ENCODE data around the gene KDM7A. TPM values are rescaled to one million over a fixed set of nuclear protein-coding genes. Genes with fewer than 3 reads are reported as not detected.

The KDM7A gene
- total RNA-seq, 5 donors from 2014 or later (not counting 1 experiment from before 2014, with no cell fraction given), result 36.5 to 60.2 (median 55.0) TPM

- peak in 1 of 35 experiments; percentile 13 for DNase-seq
- no peak overlapping the region for H3K4me3 ChIP-seq (ENCODE audit: control insufficient read depth in 1 of 2, extremely low read depth in 1 of 2, low read length in 1 of 2)
- Mint-ChIP-seq H3K27me3 (no peaks in the 10 kb centered on the region), H3K36me3 (no peaks in the 10 kb centered on the region), H3K27ac (peak overlapping the region in 1 of 2 donors; percentile 48), H3K9me3 (no peaks in the 10 kb centered on the region), H3K4me3 (no peak overlapping the region), H3K4me1 (peaks cover 6 to 11% (median 10%) of the 10 kb centered on the region in 3 donors)
- H3K36me3 ChIP-seq (ENCODE audit: control insufficient read depth in 2 of 2, extremely low read depth in 1 of 2, insufficient read depth in 1 of 2, low read length in 1 of 2), result no peaks in the 10 kb centered on the region
- ATAC-seq (replicated peaks in 1 of 4), result peak in 3 of 4 experiments; percentile 36 to 73 (median 55)
- H3K27me3 ChIP-seq (replicated peaks in 1 of 2; ENCODE audit: control insufficient read depth in 2 of 2, extremely low read depth in 1 of 2, insufficient read depth in 2 of 2, low read length in 1 of 2), result no peaks in the 10 kb centered on the region
- 28% methylated on average over 3 of the region's 13 CpGs for WGBS (ENCODE audit: insufficient coverage)
- peaks cover 0 to 7% of the 10 kb centered on the region in 2 experiments for H3K4me1 ChIP-seq (ENCODE audit: control insufficient read depth in 1 of 2, extremely low read depth in 1 of 2, insufficient read depth in 2 of 2, low read length in 2 of 2)
- no peak overlapping the region for H3K27ac ChIP-seq (ENCODE audit: low read length)
- no peaks in the 10 kb centered on the region for H3K9me3 ChIP-seq
- POLR2A ChIA-PET, result no interaction called here
- CTCF ChIA-PET, result no interaction called here
These were observed 98.4 kb downstream of the KDM7A start for GRCh38 chr7:140078392-140078791.

GRCh38 chr7:140074780-140075179 is 102.0 kb downstream of the KDM7A start:
- peaks cover 0 to 10% of the 10 kb centered on the region in 2 experiments for H3K4me1 ChIP-seq (ENCODE audit: control insufficient read depth in 1 of 2, extremely low read depth in 1 of 2, insufficient read depth in 2 of 2, low read length in 2 of 2)
- no peaks in the 10 kb centered on the region for H3K27me3 Mint-ChIP-seq
- no peak overlapping the region for H3K27ac ChIP-seq (ENCODE audit: low read length)
- H3K4me3 Mint-ChIP-seq, result no peak overlapping the region
- ChIA-PET CTCF (no interaction called here), POLR2A (interaction anchor here in 1 of 2 donors (0.9 kb wide), 1 partner anchor 13 kb away, joined by 5 read pairs; no protein-coding TSS in a partner anchor)
- no peak overlapping the region for H3K4me3 ChIP-seq (ENCODE audit: control insufficient read depth in 1 of 2, extremely low read depth in 1 of 2, low read length in 1 of 2)
- no peaks in the 10 kb centered on the region for H3K27me3 ChIP-seq (replicated peaks in 1 of 2; ENCODE audit: control insufficient read depth in 2 of 2, extremely low read depth in 1 of 2, insufficient read depth in 2 of 2, low read length in 1 of 2)
- no peaks in the 10 kb centered on the region for H3K36me3 Mint-ChIP-seq
- no peaks in the 10 kb centered on the region for H3K36me3 ChIP-seq (ENCODE audit: control insufficient read depth in 2 of 2, extremely low read depth in 1 of 2, insufficient read depth in 1 of 2, low read length in 1 of 2)
- no peak overlapping the region for H3K27ac Mint-ChIP-seq
- H3K9me3 ChIP-seq, result no peaks in the 10 kb centered on the region
- no peak for ATAC-seq (replicated peaks in 1 of 4)
- H3K9me3 Mint-ChIP-seq, result peaks cover 0 to 2% (median 0%) of the 10 kb centered on the region in 3 donors
- WGBS (ENCODE audit: insufficient coverage), result 85% methylated on average over 5 of the region's 6 CpGs
- peaks cover 6 to 12% (median 9%) of the 10 kb centered on the region in 3 donors for H3K4me1 Mint-ChIP-seq
- DNase-seq, result no peak

GRCh38 chr7:140070546-140070945 is 106.2 kb downstream of the KDM7A start:
- peaks cover 11 to 14% (median 11%) of the 10 kb centered on the region in 3 donors for H3K4me1 Mint-ChIP-seq
- peaks cover 6% of the 10 kb centered on the region for H3K36me3 Mint-ChIP-seq
- Histone ChIP-seq H3K4me1 (ENCODE audit: control insufficient read depth in 1 of 2, extremely low read depth in 1 of 2, insufficient read depth in 2 of 2, low read length in 2 of 2) (peaks cover 5 to 6% of the 10 kb centered on the region in 2 experiments), H3K4me3 (ENCODE audit: control insufficient read depth in 1 of 2, extremely low read depth in 1 of 2, low read length in 1 of 2) (no peak overlapping the region), H3K9me3 (peaks cover 7% of the 10 kb centered on the region), H3K27ac (ENCODE audit: low read length) (no peak overlapping the region), H3K36me3 (ENCODE audit: control insufficient read depth in 2 of 2, extremely low read depth in 1 of 2, insufficient read depth in 1 of 2, low read length in 1 of 2) (no peaks in the 10 kb centered on the region), H3K27me3 (replicated peaks in 1 of 2; ENCODE audit: control insufficient read depth in 2 of 2, extremely low read depth in 1 of 2, insufficient read depth in 2 of 2, low read length in 1 of 2) (no peaks in the 10 kb centered on the region)
- peaks cover 10 to 26% (median 16%) of the 10 kb centered on the region in 3 donors for H3K9me3 Mint-ChIP-seq
- H3K4me3 Mint-ChIP-seq, result no peak overlapping the region
- ChIA-PET POLR2A (no interaction called here), CTCF (interaction anchor here in 1 of 2 donors (0.6 kb wide), 1 partner anchor 305 kb away, joined by 4 read pairs; no protein-coding TSS in a partner anchor)
- no peaks in the 10 kb centered on the region for H3K27me3 Mint-ChIP-seq
- ATAC-seq (replicated peaks in 1 of 4) (no peak), DNase-seq (no peak)
- no peak overlapping the region for H3K27ac Mint-ChIP-seq

GRCh38 chr7:140069298-140069949 is 107.4 kb downstream of the KDM7A start:
- ChIA-PET POLR2A (interaction anchor here in 1 of 2 donors (1.2 kb wide), 1 partner anchor 10 kb away, joined by 4 read pairs; no protein-coding TSS in a partner anchor), CTCF (interaction anchor here in 1 of 2 donors (0.6 kb wide), 1 partner anchor 10 kb away, joined by 3 read pairs; no protein-coding TSS in a partner anchor)
- Histone ChIP-seq H3K27me3 (replicated peaks in 1 of 2; ENCODE audit: control insufficient read depth in 2 of 2, extremely low read depth in 1 of 2, insufficient read depth in 2 of 2, low read length in 1 of 2) (no peaks in the 10 kb centered on the region), H3K4me1 (ENCODE audit: control insufficient read depth in 1 of 2, extremely low read depth in 1 of 2, insufficient read depth in 2 of 2, low read length in 2 of 2) (peaks cover 5 to 6% of the 10 kb centered on the region in 2 experiments), H3K27ac (ENCODE audit: low read length) (no peak overlapping the region), H3K36me3 (ENCODE audit: control insufficient read depth in 2 of 2, extremely low read depth in 1 of 2, insufficient read depth in 1 of 2, low read length in 1 of 2) (no peaks in the 10 kb centered on the region), H3K9me3 (peaks cover 7% of the 10 kb centered on the region), H3K4me3 (ENCODE audit: control insufficient read depth in 1 of 2, extremely low read depth in 1 of 2, low read length in 1 of 2) (no peak overlapping the region)
- Mint-ChIP-seq H3K27ac (peak overlapping the region; percentile 70 to 71), H3K9me3 (peaks cover 10 to 26% (median 16%) of the 10 kb centered on the region in 3 donors), H3K4me1 (peaks cover 11 to 14% (median 11%) of the 10 kb centered on the region in 3 donors), H3K36me3 (peaks cover 6% of the 10 kb centered on the region), H3K4me3 (no peak overlapping the region), H3K27me3 (no peaks in the 10 kb centered on the region)
- ATAC-seq (replicated peaks in 1 of 4) (peak; percentile 52 to 82 (median 78)), DNase-seq (peak in 3 of 35 experiments; percentile 8 to 31 (median 29))
- WGBS (ENCODE audit: insufficient coverage), result 79% methylated on average over 2 of the region's 4 CpGs

GRCh38 chr7:140068033-140068432 is 108.8 kb downstream of the KDM7A start:
- Mint-ChIP-seq H3K36me3 (peaks cover 6% of the 10 kb centered on the region), H3K27me3 (no peaks in the 10 kb centered on the region), H3K9me3 (peaks cover 10 to 26% (median 16%) of the 10 kb centered on the region in 3 donors), H3K4me1 (peaks cover 14 to 19% (median 15%) of the 10 kb centered on the region in 3 donors), H3K4me3 (no peak overlapping the region), H3K27ac (no peak overlapping the region)
- no peaks in the 10 kb centered on the region for H3K27me3 ChIP-seq (replicated peaks in 1 of 2; ENCODE audit: control insufficient read depth in 2 of 2, extremely low read depth in 1 of 2, insufficient read depth in 2 of 2, low read length in 1 of 2)
- DNase-seq (no peak), ATAC-seq (replicated peaks in 1 of 4) (no peak)
- H3K4me3 ChIP-seq (ENCODE audit: control insufficient read depth in 1 of 2, extremely low read depth in 1 of 2, low read length in 1 of 2), result no peak overlapping the region
- no CpG with 5 or more reads among the region's 2 CpGs for WGBS (ENCODE audit: insufficient coverage)
- no peaks in the 10 kb centered on the region for H3K36me3 ChIP-seq (ENCODE audit: control insufficient read depth in 2 of 2, extremely low read depth in 1 of 2, insufficient read depth in 1 of 2, low read length in 1 of 2)
- H3K4me1 ChIP-seq (ENCODE audit: control insufficient read depth in 1 of 2, extremely low read depth in 1 of 2, insufficient read depth in 2 of 2, low read length in 2 of 2), result peaks cover 10 to 13% of the 10 kb centered on the region in 2 experiments
- CTCF ChIA-PET, result no interaction called here
- no peak overlapping the region for H3K27ac ChIP-seq (ENCODE audit: low read length)
- POLR2A ChIA-PET, result no interaction called here
- peaks cover 7% of the 10 kb centered on the region for H3K9me3 ChIP-seq

- no peak overlapping the region for H3K27ac Mint-ChIP-seq
- no peaks in the 10 kb centered on the region for H3K27me3 ChIP-seq (replicated peaks in 1 of 2; ENCODE audit: control insufficient read depth in 2 of 2, extremely low read depth in 1 of 2, insufficient read depth in 2 of 2, low read length in 1 of 2)
- 100% methylated on average over 1 of the region's 2 CpGs for WGBS (ENCODE audit: insufficient coverage)
- H3K27me3 Mint-ChIP-seq, result no peaks in the 10 kb centered on the region
- no peak for DNase-seq
- peaks cover 15 to 19% (median 16%) of the 10 kb centered on the region in 3 donors for H3K4me1 Mint-ChIP-seq
- H3K36me3 ChIP-seq (ENCODE audit: control insufficient read depth in 2 of 2, extremely low read depth in 1 of 2, insufficient read depth in 1 of 2, low read length in 1 of 2), result no peaks in the 10 kb centered on the region
- ChIA-PET POLR2A (no interaction called here), CTCF (no interaction called here)
- H3K27ac ChIP-seq (ENCODE audit: low read length), result no peak overlapping the region
- no peak overlapping the region for H3K4me3 Mint-ChIP-seq
- H3K4me1 ChIP-seq (ENCODE audit: control insufficient read depth in 1 of 2, extremely low read depth in 1 of 2, insufficient read depth in 2 of 2, low read length in 2 of 2), result peaks cover 10 to 16% of the 10 kb centered on the region in 2 experiments
- H3K4me3 ChIP-seq (ENCODE audit: control insufficient read depth in 1 of 2, extremely low read depth in 1 of 2, low read length in 1 of 2), result no peak overlapping the region
- H3K36me3 Mint-ChIP-seq, result peaks cover 6% of the 10 kb centered on the region
- H3K9me3 ChIP-seq, result peaks cover 7% of the 10 kb centered on the region
- ATAC-seq (replicated peaks in 1 of 4), result no peak
- H3K9me3 Mint-ChIP-seq, result peaks cover 10 to 26% (median 16%) of the 10 kb centered on the region in 3 donors
These were observed 109.7 kb downstream of the KDM7A start for GRCh38 chr7:140067052-140067451.

All from T-cell (primary cell).